Measurements from ENCODE around the gene MMRN2. TPM values are rescaled to one million over a fixed set of nuclear protein-coding genes. Genes with fewer than 3 reads are reported as not detected.
"Not testable (repeated sequence)": the region's sequence is repeated elsewhere in the genome, so short reads cannot be mapped to it uniquely, and the experiment has no call there.

The MMRN2 gene
- total RNA-seq, 1 experiment from 2014 or later, result 0.64 TPM

DNA sequence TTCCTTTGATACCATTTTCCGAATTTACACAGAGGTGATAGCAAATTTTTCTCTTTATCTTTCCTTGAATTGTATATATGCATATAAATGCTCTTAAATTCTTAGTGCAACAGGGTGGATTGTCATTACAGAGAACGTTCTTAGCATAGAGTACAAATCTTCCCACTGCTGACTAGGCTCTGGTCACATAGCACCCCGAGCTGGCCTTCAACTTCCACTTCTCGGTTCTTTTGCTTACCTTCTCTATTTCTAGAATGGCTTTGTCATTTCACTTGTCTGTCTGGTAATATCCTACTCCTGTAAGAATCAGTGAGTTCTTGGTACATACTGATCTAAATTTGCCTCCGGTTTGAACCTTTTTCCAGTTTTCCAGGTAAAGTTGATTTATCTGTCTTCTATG is 24.3 kb upstream of the MMRN2 start:
- Mint-ChIP-seq H3K27ac (ENCODE audit: unreplicated experiment) (no peak overlapping the region), H3K36me3 (ENCODE audit: insufficient read depth, unreplicated experiment) (no peaks in the 10 kb centered on the region), H3K9me3 (ENCODE audit: unreplicated experiment) (no peaks in the 10 kb centered on the region), H3K4me1 (ENCODE audit: low read depth, unreplicated experiment) (peaks cover 22% of the 10 kb centered on the region), H3K4me3 (ENCODE audit: unreplicated experiment) (no peak overlapping the region), H3K27me3 (ENCODE audit: insufficient read depth, unreplicated experiment) (no peaks in the 10 kb centered on the region)
- Histone ChIP-seq H3K27me3 (replicated peaks; ENCODE audit: control insufficient read depth, insufficient read depth, low read length) (no peaks in the 10 kb centered on the region), H3K4me1 (peaks cover 5% of the 10 kb centered on the region), H3K36me3 (ENCODE audit: control insufficient read depth, insufficient read depth, low read length) (no peaks in the 10 kb centered on the region), H3K4me3 (ENCODE audit: low read depth, low read length) (no peak overlapping the region), H3K9me3 (no peaks in the 10 kb centered on the region)
- no peak for DNase-seq
- TF ChIP-seq, protein P1, sequence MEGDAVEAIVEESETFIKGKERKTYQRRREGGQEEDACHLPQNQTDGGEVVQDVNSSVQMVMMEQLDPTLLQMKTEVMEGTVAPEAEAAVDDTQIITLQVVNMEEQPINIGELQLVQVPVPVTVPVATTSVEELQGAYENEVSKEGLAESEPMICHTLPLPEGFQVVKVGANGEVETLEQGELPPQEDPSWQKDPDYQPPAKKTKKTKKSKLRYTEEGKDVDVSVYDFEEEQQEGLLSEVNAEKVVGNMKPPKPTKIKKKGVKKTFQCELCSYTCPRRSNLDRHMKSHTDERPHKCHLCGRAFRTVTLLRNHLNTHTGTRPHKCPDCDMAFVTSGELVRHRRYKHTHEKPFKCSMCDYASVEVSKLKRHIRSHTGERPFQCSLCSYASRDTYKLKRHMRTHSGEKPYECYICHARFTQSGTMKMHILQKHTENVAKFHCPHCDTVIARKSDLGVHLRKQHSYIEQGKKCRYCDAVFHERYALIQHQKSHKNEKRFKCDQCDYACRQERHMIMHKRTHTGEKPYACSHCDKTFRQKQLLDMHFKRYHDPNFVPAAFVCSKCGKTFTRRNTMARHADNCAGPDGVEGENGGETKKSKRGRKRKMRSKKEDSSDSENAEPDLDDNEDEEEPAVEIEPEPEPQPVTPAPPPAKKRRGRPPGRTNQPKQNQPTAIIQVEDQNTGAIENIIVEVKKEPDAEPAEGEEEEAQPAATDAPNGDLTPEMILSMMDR (IDR thresholded peaks at IDR 0.05; ENCODE audit: insufficient read depth in 1 of 2, low read depth in 1 of 2, low read length in 1 of 2, severe bottlenecking in 1 of 2, unreplicated experiment in 1 of 2), result no peak
- POLR2A ChIA-PET, result no interaction called here
- intact Hi-C loops (cut with micrococcal nuclease; ENCODE audit: unreplicated experiment), result no loop called here
- no TSS peak for BruUV-seq (replicated peaks)
- CTCF ChIA-PET, result no interaction called here

DNA sequence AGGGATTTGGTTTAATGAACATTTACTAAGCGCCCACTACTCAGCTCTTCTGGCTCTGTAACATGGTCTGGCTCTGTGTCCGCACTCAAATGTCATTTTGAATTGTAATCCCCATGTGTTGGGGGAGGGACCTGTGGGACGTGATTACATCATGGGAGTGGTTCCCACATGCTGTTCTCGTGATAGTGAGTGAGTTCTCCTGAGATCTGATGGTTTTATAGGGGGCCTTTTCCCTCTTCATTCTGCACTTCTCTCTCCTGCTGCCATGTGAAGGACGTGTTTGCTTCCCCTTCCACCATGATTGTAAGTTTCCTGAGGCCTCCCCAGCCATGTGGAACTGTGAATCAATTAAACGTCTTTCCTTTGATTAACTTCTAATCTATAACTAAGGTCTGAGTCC is 23.6 kb upstream of the MMRN2 start:
- H3K4me1 Mint-ChIP-seq (ENCODE audit: low read depth, unreplicated experiment), result peaks cover 22% of the 10 kb centered on the region

DNA sequence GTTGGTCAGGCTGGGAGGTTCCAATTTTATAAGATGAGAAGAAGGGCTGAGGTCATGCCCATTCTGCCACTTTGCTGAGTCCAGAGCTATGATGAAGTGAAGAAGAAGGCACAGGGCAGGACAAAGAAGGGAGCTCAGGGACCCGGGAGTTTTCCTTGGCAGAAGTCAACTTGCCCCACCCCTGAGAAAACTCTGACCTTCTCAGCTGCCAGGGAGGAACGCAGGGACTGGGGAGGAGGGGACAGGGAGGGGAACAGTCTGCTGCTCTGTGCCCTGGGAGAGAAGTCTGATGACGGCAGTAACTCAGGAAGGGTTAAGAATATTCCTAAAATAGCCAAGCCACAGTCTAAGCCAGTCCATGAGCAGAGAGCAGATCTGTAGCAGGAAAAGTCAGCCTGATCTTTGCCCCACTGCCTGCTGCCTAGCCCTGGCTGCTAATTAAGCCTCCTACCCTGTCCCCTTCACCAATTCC is 22.6 kb upstream of the MMRN2 start:
- no peaks in the 10 kb centered on the region for H3K27me3 ChIP-seq (replicated peaks; ENCODE audit: control insufficient read depth, insufficient read depth, low read length)
- H3K4me1 Mint-ChIP-seq (ENCODE audit: low read depth, unreplicated experiment), result peaks cover 22% of the 10 kb centered on the region
- ChIA-PET CTCF (no interaction called here), POLR2A (no interaction called here)
- intact Hi-C loops (cut with micrococcal nuclease; ENCODE audit: unreplicated experiment), result no loop called here
- peaks cover under 1% of the 10 kb centered on the region for H3K36me3 Mint-ChIP-seq (ENCODE audit: insufficient read depth, unreplicated experiment)
- H3K4me1 ChIP-seq, result peaks cover 5% of the 10 kb centered on the region
- no peaks in the 10 kb centered on the region for H3K9me3 Mint-ChIP-seq (ENCODE audit: unreplicated experiment)
- no peak for DNase-seq
- no peak overlapping the region for H3K4me3 ChIP-seq (ENCODE audit: low read depth, low read length)
- no peaks in the 10 kb centered on the region for H3K9me3 ChIP-seq
- no peak overlapping the region for H3K27ac Mint-ChIP-seq (ENCODE audit: unreplicated experiment)
- no peak overlapping the region for H3K4me3 Mint-ChIP-seq (ENCODE audit: unreplicated experiment)
- TF ChIP-seq, protein P1 (IDR thresholded peaks at IDR 0.05; ENCODE audit: insufficient read depth in 1 of 2, low read depth in 1 of 2, low read length in 1 of 2, severe bottlenecking in 1 of 2, unreplicated experiment in 1 of 2), result no peak
- BruUV-seq (replicated peaks), result no TSS peak
- no peaks in the 10 kb centered on the region for H3K36me3 ChIP-seq (ENCODE audit: control insufficient read depth, insufficient read depth, low read length)
- no peaks in the 10 kb centered on the region for H3K27me3 Mint-ChIP-seq (ENCODE audit: insufficient read depth, unreplicated experiment)

More for the DNA sequence above, 23.6 kb upstream of the MMRN2 start:
- DNase-seq; H3K36me3 Mint-ChIP-seq (ENCODE audit: insufficient read depth, unreplicated experiment); H3K4me1 ChIP-seq; H3K4me3 Mint-ChIP-seq (ENCODE audit: unreplicated experiment); H3K36me3 ChIP-seq (ENCODE audit: control insufficient read depth, insufficient read depth, low read length); H3K9me3 ChIP-seq; intact Hi-C loops (cut with micrococcal nuclease; ENCODE audit: unreplicated experiment); CTCF ChIA-PET; H3K27ac Mint-ChIP-seq (ENCODE audit: unreplicated experiment); POLR2A ChIA-PET; BruUV-seq (replicated peaks); H3K4me3 ChIP-seq (ENCODE audit: low read depth, low read length); H3K27me3 ChIP-seq (replicated peaks; ENCODE audit: control insufficient read depth, insufficient read depth, low read length); H3K9me3 Mint-ChIP-seq (ENCODE audit: unreplicated experiment); H3K27me3 Mint-ChIP-seq (ENCODE audit: insufficient read depth, unreplicated experiment): not testable (repeated sequence)

DNA sequence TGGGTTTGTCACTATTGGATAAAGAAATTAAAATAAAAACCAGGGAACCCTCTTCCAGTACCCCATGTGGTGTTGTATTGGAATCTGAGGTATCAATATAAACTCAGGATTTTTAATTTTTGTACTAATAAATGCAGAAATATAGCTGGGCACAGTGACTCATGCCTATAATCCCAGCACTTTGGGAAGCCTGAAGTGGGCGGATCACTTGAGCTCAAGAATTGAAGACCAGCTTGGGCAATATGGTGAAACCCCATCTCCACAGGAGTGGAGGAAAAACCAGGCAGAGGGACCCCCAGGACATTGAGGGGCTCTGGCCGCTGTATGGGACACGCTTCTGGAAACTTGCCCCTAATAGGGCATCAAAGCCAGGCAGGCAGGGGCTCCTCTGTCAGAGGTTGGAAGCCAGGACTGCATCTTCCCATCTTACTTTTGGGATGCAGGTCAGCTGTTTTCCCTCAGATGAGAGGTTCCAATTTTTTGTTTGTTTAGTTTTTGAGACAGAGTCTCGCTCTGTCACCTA is 21.9 kb upstream of the MMRN2 start:
- peaks cover 7% of the 10 kb centered on the region for H3K36me3 Mint-ChIP-seq (ENCODE audit: insufficient read depth, unreplicated experiment)
- no peaks in the 10 kb centered on the region for H3K27me3 Mint-ChIP-seq (ENCODE audit: insufficient read depth, unreplicated experiment)
- Histone ChIP-seq H3K27me3 (replicated peaks; ENCODE audit: control insufficient read depth, insufficient read depth, low read length) (no peaks in the 10 kb centered on the region), H3K9me3 (no peaks in the 10 kb centered on the region), H3K4me1 (peaks cover 12% of the 10 kb centered on the region), H3K4me3 (ENCODE audit: low read depth, low read length) (no peak overlapping the region), H3K36me3 (ENCODE audit: control insufficient read depth, insufficient read depth, low read length) (no peaks in the 10 kb centered on the region)
- no TSS peak for BruUV-seq (replicated peaks)
- CTCF ChIA-PET, result no interaction called here
- H3K27ac Mint-ChIP-seq (ENCODE audit: unreplicated experiment), result no peak overlapping the region
- H3K4me3 Mint-ChIP-seq (ENCODE audit: unreplicated experiment), result no peak overlapping the region
- intact Hi-C loops (cut with micrococcal nuclease; ENCODE audit: unreplicated experiment), result no loop called here
- DNase-seq, result no peak
- H3K9me3 Mint-ChIP-seq (ENCODE audit: unreplicated experiment), result no peaks in the 10 kb centered on the region
- POLR2A ChIA-PET, result no interaction called here
- TF ChIP-seq, protein P1 (IDR thresholded peaks at IDR 0.05; ENCODE audit: insufficient read depth in 1 of 2, low read depth in 1 of 2, low read length in 1 of 2, severe bottlenecking in 1 of 2, unreplicated experiment in 1 of 2), result no peak
- H3K4me1 Mint-ChIP-seq (ENCODE audit: low read depth, unreplicated experiment), result peaks cover 27% of the 10 kb centered on the region

DNA sequence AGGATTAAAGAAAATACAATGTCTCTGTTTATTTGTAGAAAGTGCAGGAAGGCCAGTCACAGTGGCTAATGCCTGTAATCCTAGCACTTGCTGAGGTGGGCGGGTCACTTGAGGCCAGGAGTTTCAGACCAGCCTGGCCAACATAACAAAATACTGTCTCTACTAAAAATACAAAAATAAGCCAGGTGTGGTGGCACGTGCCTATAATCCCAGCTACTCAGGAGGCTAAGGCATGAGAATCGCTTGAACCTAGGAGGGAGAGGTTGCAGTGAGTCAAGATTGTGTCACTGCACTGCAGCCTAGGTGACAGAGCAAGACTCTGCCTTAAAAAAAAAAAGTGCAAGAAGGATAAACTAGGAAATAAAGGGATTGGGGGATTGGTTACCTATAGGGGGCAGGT is 21.0 kb upstream of the MMRN2 start:
- BruUV-seq (replicated peaks); H3K27ac Mint-ChIP-seq (ENCODE audit: unreplicated experiment); intact Hi-C loops (cut with micrococcal nuclease; ENCODE audit: unreplicated experiment): not testable (repeated sequence)

More for the DNA sequence above, 21.0 kb upstream of the MMRN2 start:
- H3K36me3 Mint-ChIP-seq (ENCODE audit: insufficient read depth, unreplicated experiment); DNase-seq; H3K9me3 Mint-ChIP-seq (ENCODE audit: unreplicated experiment); POLR2A ChIA-PET; H3K27me3 Mint-ChIP-seq (ENCODE audit: insufficient read depth, unreplicated experiment); H3K36me3 ChIP-seq (ENCODE audit: control insufficient read depth, insufficient read depth, low read length); CTCF ChIA-PET; H3K27me3 ChIP-seq (replicated peaks; ENCODE audit: control insufficient read depth, insufficient read depth, low read length); H3K4me3 ChIP-seq (ENCODE audit: low read depth, low read length); H3K4me3 Mint-ChIP-seq (ENCODE audit: unreplicated experiment); H3K9me3 ChIP-seq: not testable (repeated sequence)
- peaks cover 31% of the 10 kb centered on the region for H3K4me1 Mint-ChIP-seq (ENCODE audit: low read depth, unreplicated experiment)
- peaks cover 21% of the 10 kb centered on the region for H3K4me1 ChIP-seq
